Liver (tissue), 3 donors: Measurements from ENCODE around the gene STXBP6.

Experiments used
- HNF4A ChIP-seq, 2 donors: conservative IDR thresholded peaks; 2 replicates each; pipeline ENCODE4 v1.6.1; 2016; ENCODE audit warnings: antibody characterized with exemption in 2 of 2, mild to moderate bottlenecking in 2 of 2
- JUND ChIP-seq, 2 donors: IDR thresholded peaks; 2 replicates each; pipeline ENCODE4 v1.6.1; 2016; ENCODE audit warnings: antibody characterized with exemption in 2 of 2
- RAD21 ChIP-seq, 2 donors: IDR thresholded peaks; 2 replicates each; pipeline ENCODE4 v1.6.1; 2016; ENCODE audit warnings: antibody characterized with exemption in 2 of 2, mild to moderate bottlenecking in 2 of 2
- SP1 ChIP-seq: IDR thresholded peaks from 2 replicates; pipeline ENCODE4 v1.6.1; 2018; ENCODE audit warnings: antibody characterized with exemption, mild to moderate bottlenecking
- TF ChIP-seq, protein P1 (sequence below): IDR thresholded peaks from 2 replicates; pipeline ENCODE4 v1.6.1; 2016; ENCODE audit warnings: antibody characterized with exemption
- TF ChIP-seq, protein P2 (sequence below): fragments of 150-350 bp; IDR thresholded peaks from 2 replicates; pipeline ENCODE4 v1.5.1; 2017; ENCODE audit warnings: improper control_type of control experiment, low read depth, low read length; ENCODE audit not compliant: missing input control
- TF ChIP-seq, protein P3 (sequence below): IDR thresholded peaks from 2 replicates; pipeline ENCODE4 v1.6.1; 2016; ENCODE audit warnings: antibody characterized with exemption
- TF ChIP-seq, protein P4 (sequence below): IDR thresholded peaks from 2 replicates; pipeline ENCODE4 v1.6.1; 2016; ENCODE audit warnings: antibody characterized with exemption, mild to moderate bottlenecking
- donor health status: healthy.
- donor health status: healthy.

DNA sequence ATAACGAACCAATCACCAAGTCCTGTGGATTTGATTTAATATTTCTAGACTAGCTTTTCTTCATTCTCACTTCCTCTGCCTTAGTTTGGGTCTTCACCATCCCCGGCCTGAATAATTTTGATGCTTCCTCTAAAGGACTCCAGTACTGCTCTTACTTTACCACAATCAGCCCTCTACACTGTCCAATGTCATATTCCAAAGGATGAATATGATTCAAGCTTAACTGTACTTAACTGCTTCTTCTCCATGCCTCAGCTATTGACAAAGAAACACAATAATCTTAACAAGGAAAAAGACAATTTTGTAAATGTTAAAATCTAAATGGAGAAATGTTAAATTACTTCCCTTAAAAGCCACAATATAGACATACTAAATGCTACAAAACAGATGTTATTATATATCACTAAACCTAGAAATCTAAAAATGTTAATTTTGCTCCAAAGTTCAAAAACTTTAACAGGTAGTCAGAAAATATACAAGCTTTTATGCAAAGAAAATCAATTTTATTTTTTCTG, 70.2 kb downstream of the STXBP6 start:
- TF ChIP-seq, protein P1, sequence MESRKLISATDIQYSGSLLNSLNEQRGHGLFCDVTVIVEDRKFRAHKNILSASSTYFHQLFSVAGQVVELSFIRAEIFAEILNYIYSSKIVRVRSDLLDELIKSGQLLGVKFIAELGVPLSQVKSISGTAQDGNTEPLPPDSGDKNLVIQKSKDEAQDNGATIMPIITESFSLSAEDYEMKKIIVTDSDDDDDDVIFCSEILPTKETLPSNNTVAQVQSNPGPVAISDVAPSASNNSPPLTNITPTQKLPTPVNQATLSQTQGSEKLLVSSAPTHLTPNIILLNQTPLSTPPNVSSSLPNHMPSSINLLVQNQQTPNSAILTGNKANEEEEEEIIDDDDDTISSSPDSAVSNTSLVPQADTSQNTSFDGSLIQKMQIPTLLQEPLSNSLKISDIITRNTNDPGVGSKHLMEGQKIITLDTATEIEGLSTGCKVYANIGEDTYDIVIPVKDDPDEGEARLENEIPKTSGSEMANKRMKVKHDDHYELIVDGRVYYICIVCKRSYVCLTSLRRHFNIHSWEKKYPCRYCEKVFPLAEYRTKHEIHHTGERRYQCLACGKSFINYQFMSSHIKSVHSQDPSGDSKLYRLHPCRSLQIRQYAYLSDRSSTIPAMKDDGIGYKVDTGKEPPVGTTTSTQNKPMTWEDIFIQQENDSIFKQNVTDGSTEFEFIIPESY = no peak
- TF ChIP-seq, protein P2, sequence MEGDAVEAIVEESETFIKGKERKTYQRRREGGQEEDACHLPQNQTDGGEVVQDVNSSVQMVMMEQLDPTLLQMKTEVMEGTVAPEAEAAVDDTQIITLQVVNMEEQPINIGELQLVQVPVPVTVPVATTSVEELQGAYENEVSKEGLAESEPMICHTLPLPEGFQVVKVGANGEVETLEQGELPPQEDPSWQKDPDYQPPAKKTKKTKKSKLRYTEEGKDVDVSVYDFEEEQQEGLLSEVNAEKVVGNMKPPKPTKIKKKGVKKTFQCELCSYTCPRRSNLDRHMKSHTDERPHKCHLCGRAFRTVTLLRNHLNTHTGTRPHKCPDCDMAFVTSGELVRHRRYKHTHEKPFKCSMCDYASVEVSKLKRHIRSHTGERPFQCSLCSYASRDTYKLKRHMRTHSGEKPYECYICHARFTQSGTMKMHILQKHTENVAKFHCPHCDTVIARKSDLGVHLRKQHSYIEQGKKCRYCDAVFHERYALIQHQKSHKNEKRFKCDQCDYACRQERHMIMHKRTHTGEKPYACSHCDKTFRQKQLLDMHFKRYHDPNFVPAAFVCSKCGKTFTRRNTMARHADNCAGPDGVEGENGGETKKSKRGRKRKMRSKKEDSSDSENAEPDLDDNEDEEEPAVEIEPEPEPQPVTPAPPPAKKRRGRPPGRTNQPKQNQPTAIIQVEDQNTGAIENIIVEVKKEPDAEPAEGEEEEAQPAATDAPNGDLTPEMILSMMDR = no peak
- TF ChIP-seq, protein P3, sequence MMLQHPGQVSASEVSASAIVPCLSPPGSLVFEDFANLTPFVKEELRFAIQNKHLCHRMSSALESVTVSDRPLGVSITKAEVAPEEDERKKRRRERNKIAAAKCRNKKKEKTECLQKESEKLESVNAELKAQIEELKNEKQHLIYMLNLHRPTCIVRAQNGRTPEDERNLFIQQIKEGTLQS = no peak
- no peak for TF ChIP-seq SP1
- no peak for TF ChIP-seq RAD21 (IDR thresholded peaks at IDR 0.05)
- TF ChIP-seq HNF4A (conservative IDR thresholded peaks at IDR 0.05) = no peak
- no peak for TF ChIP-seq JUND (IDR thresholded peaks at IDR 0.05)
- TF ChIP-seq, protein P4, sequence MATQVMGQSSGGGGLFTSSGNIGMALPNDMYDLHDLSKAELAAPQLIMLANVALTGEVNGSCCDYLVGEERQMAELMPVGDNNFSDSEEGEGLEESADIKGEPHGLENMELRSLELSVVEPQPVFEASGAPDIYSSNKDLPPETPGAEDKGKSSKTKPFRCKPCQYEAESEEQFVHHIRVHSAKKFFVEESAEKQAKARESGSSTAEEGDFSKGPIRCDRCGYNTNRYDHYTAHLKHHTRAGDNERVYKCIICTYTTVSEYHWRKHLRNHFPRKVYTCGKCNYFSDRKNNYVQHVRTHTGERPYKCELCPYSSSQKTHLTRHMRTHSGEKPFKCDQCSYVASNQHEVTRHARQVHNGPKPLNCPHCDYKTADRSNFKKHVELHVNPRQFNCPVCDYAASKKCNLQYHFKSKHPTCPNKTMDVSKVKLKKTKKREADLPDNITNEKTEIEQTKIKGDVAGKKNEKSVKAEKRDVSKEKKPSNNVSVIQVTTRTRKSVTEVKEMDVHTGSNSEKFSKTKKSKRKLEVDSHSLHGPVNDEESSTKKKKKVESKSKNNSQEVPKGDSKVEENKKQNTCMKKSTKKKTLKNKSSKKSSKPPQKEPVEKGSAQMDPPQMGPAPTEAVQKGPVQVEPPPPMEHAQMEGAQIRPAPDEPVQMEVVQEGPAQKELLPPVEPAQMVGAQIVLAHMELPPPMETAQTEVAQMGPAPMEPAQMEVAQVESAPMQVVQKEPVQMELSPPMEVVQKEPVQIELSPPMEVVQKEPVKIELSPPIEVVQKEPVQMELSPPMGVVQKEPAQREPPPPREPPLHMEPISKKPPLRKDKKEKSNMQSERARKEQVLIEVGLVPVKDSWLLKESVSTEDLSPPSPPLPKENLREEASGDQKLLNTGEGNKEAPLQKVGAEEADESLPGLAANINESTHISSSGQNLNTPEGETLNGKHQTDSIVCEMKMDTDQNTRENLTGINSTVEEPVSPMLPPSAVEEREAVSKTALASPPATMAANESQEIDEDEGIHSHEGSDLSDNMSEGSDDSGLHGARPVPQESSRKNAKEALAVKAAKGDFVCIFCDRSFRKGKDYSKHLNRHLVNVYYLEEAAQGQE = no peak
